Activated CD4-positive, alpha-beta memory T cell treated with anti-CD3 and anti-CD28 coated beads for 36 hours (primary cell): Measurements from ENCODE around the gene HDHD5. TPM values are rescaled to one million over a fixed set of nuclear protein-coding genes. Genes with fewer than 3 reads are reported as not detected.

ENCODE experiments used
- CTCF ChIA-PET: fragments of 350-600 bp; sonication (Branson Sonifier 250); formaldehyde crosslinking; loops from one replicate; lab custom pipeline; 2021; ENCODE audit warnings: antibody characterized with exemption, inconsistent platforms; lab: Charles Lee
- POLR2A ChIA-PET: fragments of 350-600 bp; sonication (Branson Sonifier 250); formaldehyde crosslinking; loops from one replicate; lab custom pipeline; 2021; ENCODE audit warnings: antibody characterized with exemption; lab: Charles Lee
- DNase-seq: peaks from one replicate; pipeline ENCODE4 v3.0.0-alpha.2; 2020
- H3K27ac Mint-ChIP-seq: one replicate; pipeline ENCODE4 v1.8.0; 2021; ENCODE audit warnings: mixed read lengths
- H3K27me3 Mint-ChIP-seq: one replicate; pipeline ENCODE4 v1.8.0; 2021; ENCODE audit warnings: mixed read lengths
- H3K36me3 Mint-ChIP-seq: one replicate; pipeline ENCODE4 v1.8.0; 2021; ENCODE audit warnings: mixed read lengths
- H3K4me1 Mint-ChIP-seq: one replicate; pipeline ENCODE4 v1.8.0; 2021; ENCODE audit warnings: low read depth, mixed read lengths
- H3K4me3 Mint-ChIP-seq: one replicate; pipeline ENCODE4 v1.8.0; 2021; ENCODE audit warnings: mild to moderate bottlenecking, mixed read lengths
- H3K9me3 Mint-ChIP-seq: one replicate; pipeline ENCODE4 v1.8.0; 2021; ENCODE audit warnings: mixed read lengths
- intact Hi-C: fragments of 100-400 bp; cut with micrococcal nuclease; formaldehyde crosslinking; loops from one replicate; pipeline ENCODE4 v1.15.1; 2023
- total RNA-seq, 2 experiments: library from RNA; stranded (reverse); gene quantifications; one replicate each; pipeline ENCODE4 v1.2.3, GENCODE V29; 2021

Gene HDHD5
- total RNA-seq, 2 experiments from 2014 or later: 42.2 to 42.9 TPM

- ChIA-PET POLR2A (no interaction called here), CTCF (interaction anchor here (1.1 kb wide), 1 partner anchor 70 kb away, joined by 5 read pairs; no protein-coding TSS in a partner anchor)
- Mint-ChIP-seq H3K4me3 (no peak overlapping the region), H3K9me3 (no peaks in the 10 kb centered on the region), H3K4me1 (peaks cover 69% of the 10 kb centered on the region), H3K27me3 (no peaks in the 10 kb centered on the region), H3K27ac (peak overlapping the region; percentile 23), H3K36me3 (peaks cover 50% of the 10 kb centered on the region)
- intact Hi-C loops: no loop called here
- DNase-seq: no peak
These were observed 57.4 kb downstream of the HDHD5 start for GRCh38 chr22:17101475-17102296.

DNA sequence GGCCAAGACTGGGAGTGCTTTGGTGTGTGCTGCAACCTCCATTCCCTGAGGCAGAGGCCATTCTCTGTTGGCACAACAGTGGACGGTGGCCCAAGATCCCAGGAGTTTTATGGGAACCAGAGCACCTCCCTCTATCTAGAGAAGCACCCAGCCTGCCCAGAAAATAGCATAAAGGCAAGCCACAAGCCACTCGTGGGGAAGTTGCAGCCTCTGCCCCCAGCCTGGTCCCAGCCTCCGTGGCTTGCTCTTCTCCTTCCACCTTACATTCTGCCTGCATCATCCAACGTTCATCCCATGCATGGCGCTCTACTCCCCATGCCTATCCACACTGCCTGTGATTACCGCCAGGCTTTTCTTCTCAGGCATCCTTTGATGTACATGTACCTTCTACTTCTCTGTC lies 58.5 kb downstream of the HDHD5 start:
- POLR2A ChIA-PET: no interaction called here
- CTCF ChIA-PET: no interaction called here
- DNase-seq: no peak
- no peak overlapping the region for H3K4me3 Mint-ChIP-seq
- H3K36me3 Mint-ChIP-seq: peaks cover 46% of the 10 kb centered on the region
- no peaks in the 10 kb centered on the region for H3K9me3 Mint-ChIP-seq
- H3K27me3 Mint-ChIP-seq: no peaks in the 10 kb centered on the region
- intact Hi-C loops: no loop called here
- no peak overlapping the region for H3K27ac Mint-ChIP-seq
- peaks cover 59% of the 10 kb centered on the region for H3K4me1 Mint-ChIP-seq

DNA sequence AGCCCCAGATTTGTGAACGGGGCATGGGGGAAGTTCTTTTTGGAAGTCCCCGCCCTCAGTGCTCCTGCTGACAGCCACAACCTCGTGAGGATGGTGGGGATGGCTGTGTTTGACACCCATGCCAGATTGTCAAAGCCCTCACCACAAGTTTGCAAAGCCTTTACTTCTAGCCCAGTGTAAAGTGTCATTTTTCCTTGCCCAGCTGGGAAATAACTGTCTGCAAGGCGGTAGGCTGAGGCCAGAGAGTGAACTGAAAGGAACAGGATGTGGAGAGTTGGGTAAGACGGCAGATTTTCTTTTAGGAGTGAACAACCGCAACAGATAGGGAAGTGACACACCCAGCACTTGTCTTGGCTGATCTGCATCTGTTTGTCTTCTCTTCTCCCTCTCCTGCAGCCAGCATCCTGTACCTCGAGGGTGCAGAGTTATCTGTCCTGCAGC lies 60.7 kb downstream of the HDHD5 start:
- peak; percentile 44 for DNase-seq
- H3K27me3 Mint-ChIP-seq: no peaks in the 10 kb centered on the region
- H3K9me3 Mint-ChIP-seq: no peaks in the 10 kb centered on the region
- H3K27ac Mint-ChIP-seq: peak overlapping the region; percentile 25
- no peak overlapping the region for H3K4me3 Mint-ChIP-seq
- intact Hi-C loops: loop anchor here (1.0 kb wide), 1 partner anchor 11 kb away; no protein-coding TSS in a partner anchor
- ChIA-PET POLR2A (interaction anchor here (1.0 kb wide), 1 partner anchor 61 kb away, joined by 3 read pairs; no protein-coding TSS in a partner anchor), CTCF (interaction anchor here (2.0 to 2.5 kb wide), 2 partner anchors 23 to 73 kb away, joined by 4 to 7 read pairs; no protein-coding TSS in a partner anchor)
- H3K36me3 Mint-ChIP-seq: peaks cover 41% of the 10 kb centered on the region
- H3K4me1 Mint-ChIP-seq: peaks cover 62% of the 10 kb centered on the region

DNA sequence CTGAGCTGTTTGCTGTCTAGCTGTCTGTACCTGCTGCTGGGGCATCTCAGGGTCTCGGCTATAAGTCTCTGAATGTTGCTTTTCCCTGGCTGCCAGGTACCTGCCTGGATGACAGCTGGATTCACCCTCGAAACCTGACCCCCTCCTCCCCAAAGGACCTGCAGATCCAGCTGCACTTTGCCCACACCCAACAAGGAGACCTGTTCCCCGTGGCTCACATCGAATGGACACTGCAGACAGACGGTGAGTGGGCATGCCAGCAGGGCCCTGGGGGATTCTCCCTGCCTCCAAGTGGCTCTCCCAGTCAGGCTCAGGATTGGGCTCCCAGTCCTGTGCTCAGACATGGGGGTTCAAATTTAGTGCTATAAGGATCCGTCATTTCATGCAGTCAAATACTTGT lies 61.4 kb downstream of the HDHD5 start:
- Mint-ChIP-seq H3K4me3 (no peak overlapping the region), H3K27me3 (no peaks in the 10 kb centered on the region), H3K27ac (no peak overlapping the region), H3K36me3 (peaks cover 39% of the 10 kb centered on the region), H3K9me3 (no peaks in the 10 kb centered on the region), H3K4me1 (peaks cover 67% of the 10 kb centered on the region)
- no peak for DNase-seq
- intact Hi-C loops: loop anchor here (1.0 kb wide), 1 partner anchor 10 kb away; no protein-coding TSS in a partner anchor
- ChIA-PET POLR2A (no interaction called here), CTCF (interaction anchor here (2.0 to 2.5 kb wide), 2 partner anchors 22 to 74 kb away, joined by 4 to 7 read pairs; no protein-coding TSS in a partner anchor)

DNA sequence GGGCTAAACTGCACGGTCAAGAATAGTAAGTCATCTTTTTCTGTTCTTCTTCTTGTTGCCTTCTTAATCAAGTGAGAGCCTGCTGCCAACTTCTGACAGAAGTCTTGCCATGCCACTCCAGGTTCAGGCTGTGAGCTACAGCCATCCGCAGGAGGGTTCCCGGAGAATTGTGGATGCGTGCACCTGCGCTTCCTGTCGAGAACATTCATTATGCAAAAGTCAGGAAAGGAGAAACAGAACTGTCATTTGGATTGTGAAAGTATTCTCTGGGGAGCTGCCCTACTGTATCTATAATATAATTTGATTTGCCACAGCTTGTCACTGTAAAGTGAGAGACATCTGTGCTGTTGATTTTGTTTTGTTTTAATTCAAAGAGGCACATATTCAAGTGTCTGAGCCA lies 62.0 kb downstream of the HDHD5 start:
- no peak overlapping the region for H3K27ac Mint-ChIP-seq
- H3K27me3 Mint-ChIP-seq: no peaks in the 10 kb centered on the region
- ChIA-PET CTCF (interaction anchor here (1.3 to 2.5 kb wide), 3 partner anchors 19 to 75 kb away, joined by 3 to 7 read pairs (median 5); no protein-coding TSS in a partner anchor), POLR2A (no interaction called here)
- H3K9me3 Mint-ChIP-seq: no peaks in the 10 kb centered on the region
- H3K36me3 Mint-ChIP-seq: peaks cover 35% of the 10 kb centered on the region
- intact Hi-C loops: no loop called here
- H3K4me1 Mint-ChIP-seq: peaks cover 70% of the 10 kb centered on the region
- DNase-seq: no peak
- no peak overlapping the region for H3K4me3 Mint-ChIP-seq

DNA sequence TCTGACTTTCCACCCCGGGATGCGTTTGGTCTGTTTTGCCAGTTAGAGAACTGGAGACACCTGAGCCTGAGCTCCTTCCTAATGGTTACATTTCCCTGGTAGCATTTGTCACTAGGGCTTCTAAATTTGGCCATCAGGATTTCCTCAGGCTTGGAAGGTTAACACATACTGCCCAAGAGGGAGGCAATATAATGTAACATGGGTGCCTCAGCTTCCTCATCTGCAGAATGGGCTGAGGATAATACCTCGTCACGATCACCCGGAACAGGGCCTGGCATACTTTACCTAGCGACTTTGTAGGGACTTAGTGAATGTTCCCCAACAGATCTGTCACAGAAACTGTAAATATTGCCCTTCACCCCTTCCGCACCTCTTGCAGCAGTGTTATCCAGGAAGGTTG lies 63.0 kb downstream of the HDHD5 start:
- no peak overlapping the region for H3K4me3 Mint-ChIP-seq
- POLR2A ChIA-PET: interaction anchor here (0.9 to 1.8 kb wide), 3 partner anchors 9 to 275 kb away, joined by 3 to 5 read pairs (median 4); no protein-coding TSS in a partner anchor
- no peaks in the 10 kb centered on the region for H3K9me3 Mint-ChIP-seq
- no peak for DNase-seq
- peaks cover 69% of the 10 kb centered on the region for H3K4me1 Mint-ChIP-seq
- H3K27ac Mint-ChIP-seq: no peak overlapping the region
- CTCF ChIA-PET: interaction anchor here (0.7 to 1.5 kb wide), 3 partner anchors 18 to 75 kb away, joined by 3 to 5 read pairs (median 3); no protein-coding TSS in a partner anchor
- no peaks in the 10 kb centered on the region for H3K27me3 Mint-ChIP-seq
- intact Hi-C loops: no loop called here
- peaks cover 25% of the 10 kb centered on the region for H3K36me3 Mint-ChIP-seq

- Mint-ChIP-seq H3K27me3 (no peaks in the 10 kb centered on the region), H3K27ac (no peak overlapping the region), H3K36me3 (peaks cover 23% of the 10 kb centered on the region), H3K9me3 (no peaks in the 10 kb centered on the region), H3K4me3 (no peak overlapping the region), H3K4me1 (peaks cover 70% of the 10 kb centered on the region)
- no peak for DNase-seq
- CTCF ChIA-PET: interaction anchor here (0.7 to 1.5 kb wide), 3 partner anchors 19 to 76 kb away, joined by 3 to 5 read pairs (median 3); no protein-coding TSS in a partner anchor
- POLR2A ChIA-PET: interaction anchor here (0.9 to 1.8 kb wide), 3 partner anchors 9 to 275 kb away, joined by 3 to 5 read pairs (median 4); no protein-coding TSS in a partner anchor
- intact Hi-C loops: no loop called here
These were observed 63.5 kb downstream of the HDHD5 start for GRCh38 chr22:17095538-17095937.

DNA sequence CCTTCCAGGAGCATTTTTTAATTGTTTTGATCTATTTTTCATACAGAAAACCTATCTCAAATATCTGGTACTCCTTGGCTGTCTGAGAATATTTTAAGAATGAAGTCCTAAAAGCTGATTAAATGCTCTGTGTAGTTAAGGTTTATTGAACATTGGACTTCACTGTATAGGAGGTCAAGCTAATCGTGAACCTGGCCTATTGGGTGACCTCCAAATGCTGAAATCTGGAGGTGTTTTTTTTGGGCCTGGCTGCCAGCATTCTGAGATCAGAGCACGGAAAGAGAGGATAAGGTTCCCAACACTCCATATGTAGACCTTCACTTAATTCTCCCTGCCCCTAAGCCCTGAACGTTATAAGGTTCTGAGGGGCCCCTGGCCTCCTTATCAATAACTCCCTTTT lies 66.0 kb downstream of the HDHD5 start:
- POLR2A ChIA-PET: no interaction called here
- peaks cover 60% of the 10 kb centered on the region for H3K4me1 Mint-ChIP-seq
- H3K9me3 Mint-ChIP-seq: no peaks in the 10 kb centered on the region
- H3K4me3 Mint-ChIP-seq: no peak overlapping the region
- no peaks in the 10 kb centered on the region for H3K27me3 Mint-ChIP-seq
- peaks cover 1% of the 10 kb centered on the region for H3K36me3 Mint-ChIP-seq
- H3K27ac Mint-ChIP-seq: no peak overlapping the region
- DNase-seq: no peak
- CTCF ChIA-PET: interaction anchor here (1.0 to 2.4 kb wide), 2 partner anchors 19 to 79 kb away, joined by 3 to 10 read pairs; no protein-coding TSS in a partner anchor
- intact Hi-C loops: no loop called here

GRCh38 chr22:17091851-17092250 lies 67.2 kb downstream of the HDHD5 start:
- ChIA-PET CTCF (interaction anchor here (2.4 kb wide), 1 partner anchor 80 kb away, joined by 10 read pairs; no protein-coding TSS in a partner anchor), POLR2A (no interaction called here)
- no peaks in the 10 kb centered on the region for H3K27me3 Mint-ChIP-seq
- no peak overlapping the region for H3K4me3 Mint-ChIP-seq
- no peak for DNase-seq
- H3K27ac Mint-ChIP-seq: no peak overlapping the region
- H3K36me3 Mint-ChIP-seq: peaks cover 1% of the 10 kb centered on the region
- H3K9me3 Mint-ChIP-seq: no peaks in the 10 kb centered on the region
- peaks cover 60% of the 10 kb centered on the region for H3K4me1 Mint-ChIP-seq
- intact Hi-C loops: no loop called here

GRCh38 chr22:17090550-17090949 lies 68.5 kb downstream of the HDHD5 start:
- H3K4me1 Mint-ChIP-seq: peaks cover 70% of the 10 kb centered on the region
- H3K36me3 Mint-ChIP-seq: peaks cover 4% of the 10 kb centered on the region
- DNase-seq: no peak
- H3K9me3 Mint-ChIP-seq: no peaks in the 10 kb centered on the region
- no peaks in the 10 kb centered on the region for H3K27me3 Mint-ChIP-seq
- H3K27ac Mint-ChIP-seq: no peak overlapping the region
- intact Hi-C loops: no loop called here
- CTCF ChIA-PET: no interaction called here
- POLR2A ChIA-PET: no interaction called here
- H3K4me3 Mint-ChIP-seq: no peak overlapping the region
